ENCODE results near the gene ASS1. TPM values are rescaled to one million over a fixed set of nuclear protein-coding genes. Genes with fewer than 3 reads are reported as not detected.

Gene ASS1
- total RNA-seq, 2 experiments from 2014 or later = 5.4 to 6.3 TPM

GRCh38 chr9:130445268-130445983 lies 665 bp downstream of the ASS1 start:
- peaks cover 9% of the 10 kb centered on the region for H3K4me1 Mint-ChIP-seq (ENCODE audit: low read depth)
- peaks cover 3% of the 10 kb centered on the region for H3K36me3 Mint-ChIP-seq
- H3K27ac Mint-ChIP-seq = no peak overlapping the region
- peaks cover 31% of the 10 kb centered on the region for H3K27me3 Mint-ChIP-seq
- DNase-seq = no peak
- CTCF ChIA-PET = no interaction called here
- peak overlapping the region; percentile 35 for H3K4me3 Mint-ChIP-seq
- intact Hi-C loops (cut with micrococcal nuclease) = no loop called here
- peaks cover 10% of the 10 kb centered on the region for H3K9me3 Mint-ChIP-seq
- POLR2A ChIA-PET = no interaction called here

- Mint-ChIP-seq H3K9me3 (peaks cover 4% of the 10 kb centered on the region), H3K4me1 (ENCODE audit: low read depth) (peaks cover 9% of the 10 kb centered on the region), H3K36me3 (peaks cover 3% of the 10 kb centered on the region), H3K4me3 (peak overlapping the region; percentile 35), H3K27ac (no peak overlapping the region), H3K27me3 (peaks cover 31% of the 10 kb centered on the region)
- no peak for DNase-seq
- POLR2A ChIA-PET = no interaction called here
- CTCF ChIA-PET = no interaction called here
- intact Hi-C loops (cut with micrococcal nuclease) = no loop called here
Measured at GRCh38 chr9:130446101-130446861, 1.5 kb downstream of the ASS1 start.

- CTCF ChIA-PET = interaction anchor here (0.6 to 1.3 kb wide), 4 partner anchors 13 to 585 kb away, joined by 3 to 4 read pairs (median 4); no protein-coding TSS in a partner anchor
- POLR2A ChIA-PET = interaction anchor here (0.5 kb wide), 1 partner anchor 121 kb away, joined by 3 read pairs; no protein-coding TSS in a partner anchor
- Mint-ChIP-seq H3K36me3 (no peaks in the 10 kb centered on the region), H3K27ac (no peak overlapping the region), H3K4me3 (no peak overlapping the region), H3K4me1 (ENCODE audit: low read depth) (peaks cover 9% of the 10 kb centered on the region), H3K27me3 (peaks cover 32% of the 10 kb centered on the region), H3K9me3 (no peaks in the 10 kb centered on the region)
- intact Hi-C loops (cut with micrococcal nuclease) = no loop called here
- DNase-seq = no peak
Measured at GRCh38 chr9:130447193-130447816, 2.5 kb downstream of the ASS1 start.

GRCh38 chr9:130448035-130448624 lies 3.4 kb downstream of the ASS1 start:
- intact Hi-C loops (cut with micrococcal nuclease) = no loop called here
- peaks cover 31% of the 10 kb centered on the region for H3K27me3 Mint-ChIP-seq
- ChIA-PET POLR2A (interaction anchor here (0.5 kb wide), 1 partner anchor 122 kb away, joined by 3 read pairs; no protein-coding TSS in a partner anchor), CTCF (interaction anchor here (0.6 to 1.3 kb wide), 3 partner anchors 13 to 236 kb away, joined by 3 to 4 read pairs (median 4); no protein-coding TSS in a partner anchor)
- no peaks in the 10 kb centered on the region for H3K36me3 Mint-ChIP-seq
- no peaks in the 10 kb centered on the region for H3K9me3 Mint-ChIP-seq
- H3K4me3 Mint-ChIP-seq = no peak overlapping the region
- H3K4me1 Mint-ChIP-seq (ENCODE audit: low read depth) = peaks cover 9% of the 10 kb centered on the region
- peak; percentile 47 for DNase-seq
- no peak overlapping the region for H3K27ac Mint-ChIP-seq

GRCh38 chr9:130448771-130449603 lies 4.2 kb downstream of the ASS1 start:
- Mint-ChIP-seq H3K36me3 (no peaks in the 10 kb centered on the region), H3K4me1 (ENCODE audit: low read depth) (peaks cover 9% of the 10 kb centered on the region), H3K9me3 (no peaks in the 10 kb centered on the region), H3K27me3 (peaks cover 24% of the 10 kb centered on the region), H3K27ac (no peak overlapping the region), H3K4me3 (no peak overlapping the region)
- CTCF ChIA-PET = no interaction called here
- intact Hi-C loops (cut with micrococcal nuclease) = no loop called here
- POLR2A ChIA-PET = no interaction called here
- DNase-seq = no peak

GRCh38 chr9:130450344-130451003 lies 5.7 kb downstream of the ASS1 start:
- POLR2A ChIA-PET = no interaction called here
- Mint-ChIP-seq H3K9me3 (no peaks in the 10 kb centered on the region), H3K4me3 (no peak overlapping the region), H3K4me1 (ENCODE audit: low read depth) (peaks cover 9% of the 10 kb centered on the region), H3K27ac (no peak overlapping the region), H3K36me3 (no peaks in the 10 kb centered on the region), H3K27me3 (peaks cover 24% of the 10 kb centered on the region)
- CTCF ChIA-PET = no interaction called here
- intact Hi-C loops (cut with micrococcal nuclease) = no loop called here
- no peak for DNase-seq

GRCh38 chr9:130451004-130451390 lies 6.2 kb downstream of the ASS1 start:
- no peaks in the 10 kb centered on the region for H3K9me3 Mint-ChIP-seq
- peaks cover 8% of the 10 kb centered on the region for H3K4me1 Mint-ChIP-seq (ENCODE audit: low read depth)
- intact Hi-C loops (cut with micrococcal nuclease) = no loop called here
- H3K27ac Mint-ChIP-seq = no peak overlapping the region
- H3K27me3 Mint-ChIP-seq = peaks cover 19% of the 10 kb centered on the region
- ChIA-PET CTCF (no interaction called here), POLR2A (no interaction called here)
- no peaks in the 10 kb centered on the region for H3K36me3 Mint-ChIP-seq
- H3K4me3 Mint-ChIP-seq = no peak overlapping the region
- DNase-seq = no peak

- Mint-ChIP-seq H3K4me3 (no peak overlapping the region), H3K36me3 (no peaks in the 10 kb centered on the region), H3K4me1 (ENCODE audit: low read depth) (peaks cover 6% of the 10 kb centered on the region), H3K9me3 (no peaks in the 10 kb centered on the region), H3K27ac (no peak overlapping the region), H3K27me3 (peaks cover 15% of the 10 kb centered on the region)
- ChIA-PET POLR2A (no interaction called here), CTCF (interaction anchor here (1.7 kb wide), 1 partner anchor 232 kb away, joined by 6 read pairs; no protein-coding TSS in a partner anchor)
- DNase-seq = peak; percentile 40
- intact Hi-C loops (cut with micrococcal nuclease) = no loop called here
Measured at GRCh38 chr9:130451509-130452388, 7.0 kb downstream of the ASS1 start.

- peaks cover 5% of the 10 kb centered on the region for H3K4me1 Mint-ChIP-seq (ENCODE audit: low read depth)
- no peaks in the 10 kb centered on the region for H3K36me3 Mint-ChIP-seq
- H3K4me3 Mint-ChIP-seq = no peak overlapping the region
- peaks cover 12% of the 10 kb centered on the region for H3K27me3 Mint-ChIP-seq
- DNase-seq = no peak
- no peaks in the 10 kb centered on the region for H3K9me3 Mint-ChIP-seq
- H3K27ac Mint-ChIP-seq = no peak overlapping the region
- intact Hi-C loops (cut with micrococcal nuclease) = no loop called here
- CTCF ChIA-PET = interaction anchor here (1.4 to 1.7 kb wide), 2 partner anchors 229 to 231 kb away, joined by 6 to 7 read pairs; no protein-coding TSS in a partner anchor
- POLR2A ChIA-PET = no interaction called here
Measured at GRCh38 chr9:130452835-130453234, 8.1 kb downstream of the ASS1 start.

GRCh38 chr9:130453487-130453886 lies 8.7 kb downstream of the ASS1 start:
- Mint-ChIP-seq H3K27me3 (peaks cover 9% of the 10 kb centered on the region), H3K36me3 (no peaks in the 10 kb centered on the region), H3K9me3 (no peaks in the 10 kb centered on the region), H3K4me1 (ENCODE audit: low read depth) (no peaks in the 10 kb centered on the region), H3K4me3 (no peak overlapping the region), H3K27ac (no peak overlapping the region)
- no peak for DNase-seq
- intact Hi-C loops (cut with micrococcal nuclease) = no loop called here
- POLR2A ChIA-PET = no interaction called here
- CTCF ChIA-PET = interaction anchor here (1.4 to 1.7 kb wide), 2 partner anchors 229 to 231 kb away, joined by 6 to 7 read pairs; no protein-coding TSS in a partner anchor

Measured in activated CD4-positive, alpha-beta memory T cell treated with anti-CD3 and anti-CD28 coated beads for 36 hours (primary cell).